HepG2 (cell line): ENCODE results near the gene ALKBH2. TPM values are rescaled to one million over a fixed set of nuclear protein-coding genes. Genes with fewer than 3 reads are reported as not detected.

Experiments used
- ARNT ChIP-seq: fragments of 450-650 bp; IDR thresholded peaks from 2 replicates; pipeline ENCODE4 v1.6.1; 2017
- CEBPG ChIP-seq: IDR thresholded peaks from 2 replicates; pipeline ENCODE4 v1.6.1; 2016
- CREM ChIP-seq, 2 experiments: sonication (generic) in 1 of 2; formaldehyde crosslinking in 1 of 2; IDR thresholded peaks; 2 replicates each; pipeline versions ENCODE4 v1.4.0 to v1.6.1; 2016 to 2020; ENCODE audit warnings: antibody characterized with exemption in 1 of 2, mild to moderate bottlenecking in 1 of 2, missing genetic modification reagents in 1 of 2
- GPBP1L1 ChIP-seq: sonication (generic); formaldehyde crosslinking; IDR thresholded peaks from 2 replicates; pipeline ENCODE4 v1.5.0; 2020; ENCODE audit warnings: mild to moderate bottlenecking, missing genetic modification reagents
- GZF1 ChIP-seq: sonication (generic); formaldehyde crosslinking; IDR thresholded peaks from 2 replicates; pipeline ENCODE4 v1.5.1; 2020; ENCODE audit warnings: mild to moderate bottlenecking, missing genetic modification reagents
- KMT2B ChIP-seq: IDR thresholded peaks from 2 replicates; pipeline ENCODE4 v1.6.1; 2016; ENCODE audit warnings: missing genetic modification reagents, missing compliant biosample characterization
- LBX2 ChIP-seq: sonication (generic); formaldehyde crosslinking; IDR thresholded peaks from 2 replicates; pipeline ENCODE4 v1.5.0; 2020; ENCODE audit warnings: missing genetic modification reagents, mild to moderate bottlenecking, borderline replicate concordance
- MYC ChIP-seq: sonication (generic); formaldehyde crosslinking; IDR thresholded peaks from 2 replicates; pipeline ENCODE4 v1.9.0; 2021; ENCODE audit warnings: missing genetic modification reagents, borderline replicate concordance
- ONECUT2 ChIP-seq: sonication (generic); formaldehyde crosslinking; IDR thresholded peaks from 2 replicates; pipeline ENCODE4 v1.4.0; 2020; ENCODE audit warnings: missing genetic modification reagents
- RXRA ChIP-seq: sonication (generic); formaldehyde crosslinking; IDR thresholded peaks from 2 replicates; pipeline ENCODE4 v1.5.1; 2020; ENCODE audit warnings: missing genetic modification reagents
- TBX2 ChIP-seq: sonication (generic); formaldehyde crosslinking; IDR thresholded peaks from 2 replicates; pipeline ENCODE4 v1.5.0; 2020; ENCODE audit warnings: missing genetic modification reagents, mild to moderate bottlenecking, borderline replicate concordance
- TCF12 ChIP-seq, 2 experiments: fragments of 450-650 bp in 1 of 2; sonication (generic) in 1 of 2; formaldehyde crosslinking in 1 of 2; IDR thresholded peaks; 2 replicates each; pipeline versions ENCODE4 v1.6.1 to v1.8.0; 2017 to 2022; ENCODE audit warnings: antibody characterized with exemption in 1 of 2, mild to moderate bottlenecking in 1 of 2, missing genetic modification reagents in 1 of 2, moderate library complexity in 1 of 2
- YY1 ChIP-seq: IDR thresholded peaks from 2 replicates; pipeline ENCODE4 v1.6.1; 2011; ENCODE audit warnings: low read length, low read depth, moderate library complexity, mild to moderate bottlenecking; ENCODE audit not compliant: insufficient read depth, insufficient replicate concordance
- ZNF280B ChIP-seq: sonication (generic); formaldehyde crosslinking; IDR thresholded peaks from 2 replicates; pipeline ENCODE4 v1.5.0; 2020; ENCODE audit warnings: missing genetic modification reagents, mild to moderate bottlenecking, borderline replicate concordance
- ZNF709 ChIP-seq: sonication (generic); formaldehyde crosslinking; IDR thresholded peaks from 2 replicates; pipeline ENCODE4 v1.5.0; 2020; ENCODE audit warnings: mild to moderate bottlenecking, missing genetic modification reagents
- polyA plus RNA-seq, 8 experiments: library from polyadenylated mRNA; depleted of rRNA in 3 of 8; stranded (reverse) in 7 of 8; unstranded in 1 of 8; fragments of >200 nt; fragmentation: Illumina TruSeq in 4 of 8; extraction: Trizol in 4 of 8; gene quantifications; 2 replicates each; pipeline versions ENCODE4 v1.2.1 to v1.2.3, GENCODE V29; 2011 to 2016; ENCODE audit warnings: low read depth in 4 of 8, missing spikeins in 1 of 8, mixed read lengths in 1 of 8; ENCODE audit not compliant: insufficient read depth in 1 of 8
- total RNA-seq, 5 experiments: library from RNA; depleted of rRNA; stranded (reverse); fragments of >200 nt; fragmentation: Illumina TruSeq; extraction: Trizol; gene quantifications; 2 replicates each; pipeline ENCODE4 v1.2.3, GENCODE V29; 2016; ENCODE audit warnings: low read depth in 1 of 5
- TF ChIP-seq, protein P1 (sequence below): sonication (generic); formaldehyde crosslinking; IDR thresholded peaks from 2 replicates; pipeline ENCODE4 v1.8.0; 2022; ENCODE audit warnings: mild to moderate bottlenecking, missing genetic modification reagents, moderate library complexity
- TF ChIP-seq, protein P2 (sequence below): sonication (generic); formaldehyde crosslinking; IDR thresholded peaks from 2 replicates; pipeline ENCODE4 v1.4.0; 2020; ENCODE audit warnings: missing genetic modification reagents
- TF ChIP-seq, protein P3 (sequence below): sonication (generic); formaldehyde crosslinking; IDR thresholded peaks from 2 replicates; pipeline ENCODE4 v1.8.1; 2022; ENCODE audit warnings: mild to moderate bottlenecking, missing genetic modification reagents

The ALKBH2 gene
- total and polyA plus RNA-seq, 2 of the 13 experiments (the other 11 are each of a cell fraction or from before 2014, with no cell fraction given), result 21.0 to 40.5 TPM

GRCh38 chr12:109115758-109116610, 22.7 kb upstream of the ALKBH2 start, which contains the start of gene ACACB (continued):
- no peak for TF ChIP-seq GPBP1L1 (CRISPR knock-in tag)
- TF ChIP-seq CREM (IDR thresholded peaks at IDR 0.05), result peak; percentile 53; the same call in 1 of the 2 replicates
- no peak for TF ChIP-seq CREM (CRISPR knock-in tag; IDR thresholded peaks at IDR 0.05)
- TF ChIP-seq YY1, result peak; percentile 63
- no peak for TF ChIP-seq ARNT
- peak; percentile 98 for TF ChIP-seq MYC (CRISPR knock-in tag)
- TF ChIP-seq KMT2B (CRISPR knock-in tag), result peak; percentile 66
- peak; percentile 77; the same call in 1 of the 2 replicates for TF ChIP-seq TBX2 (CRISPR knock-in tag)
- 0 out of 2 replicates have a peak, but pooled peaks have one; percentile 65 for TF ChIP-seq GZF1 (CRISPR knock-in tag)
- TF ChIP-seq, protein P1, sequence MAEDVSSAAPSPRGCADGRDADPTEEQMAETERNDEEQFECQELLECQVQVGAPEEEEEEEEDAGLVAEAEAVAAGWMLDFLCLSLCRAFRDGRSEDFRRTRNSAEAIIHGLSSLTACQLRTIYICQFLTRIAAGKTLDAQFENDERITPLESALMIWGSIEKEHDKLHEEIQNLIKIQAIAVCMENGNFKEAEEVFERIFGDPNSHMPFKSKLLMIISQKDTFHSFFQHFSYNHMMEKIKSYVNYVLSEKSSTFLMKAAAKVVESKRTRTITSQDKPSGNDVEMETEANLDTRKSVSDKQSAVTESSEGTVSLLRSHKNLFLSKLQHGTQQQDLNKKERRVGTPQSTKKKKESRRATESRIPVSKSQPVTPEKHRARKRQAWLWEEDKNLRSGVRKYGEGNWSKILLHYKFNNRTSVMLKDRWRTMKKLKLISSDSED, result no peak
- TF ChIP-seq, protein P2, sequence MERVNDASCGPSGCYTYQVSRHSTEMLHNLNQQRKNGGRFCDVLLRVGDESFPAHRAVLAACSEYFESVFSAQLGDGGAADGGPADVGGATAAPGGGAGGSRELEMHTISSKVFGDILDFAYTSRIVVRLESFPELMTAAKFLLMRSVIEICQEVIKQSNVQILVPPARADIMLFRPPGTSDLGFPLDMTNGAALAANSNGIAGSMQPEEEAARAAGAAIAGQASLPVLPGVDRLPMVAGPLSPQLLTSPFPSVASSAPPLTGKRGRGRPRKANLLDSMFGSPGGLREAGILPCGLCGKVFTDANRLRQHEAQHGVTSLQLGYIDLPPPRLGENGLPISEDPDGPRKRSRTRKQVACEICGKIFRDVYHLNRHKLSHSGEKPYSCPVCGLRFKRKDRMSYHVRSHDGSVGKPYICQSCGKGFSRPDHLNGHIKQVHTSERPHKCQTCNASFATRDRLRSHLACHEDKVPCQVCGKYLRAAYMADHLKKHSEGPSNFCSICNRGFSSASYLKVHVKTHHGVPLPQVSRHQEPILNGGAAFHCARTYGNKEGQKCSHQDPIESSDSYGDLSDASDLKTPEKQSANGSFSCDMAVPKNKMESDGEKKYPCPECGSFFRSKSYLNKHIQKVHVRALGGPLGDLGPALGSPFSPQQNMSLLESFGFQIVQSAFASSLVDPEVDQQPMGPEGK (CRISPR knock-in tag), result peak; percentile 93
- peak; percentile 62 for TF ChIP-seq CEBPG
- no peak for TF ChIP-seq ONECUT2 (CRISPR knock-in tag)
- TF ChIP-seq LBX2 (CRISPR knock-in tag), result no peak
- TF ChIP-seq ZNF709, result no peak
- TF ChIP-seq ZNF280B (CRISPR knock-in tag), result peak; percentile 59; the same call in 1 of the 2 replicates
- no peak for TF ChIP-seq TCF12 (IDR thresholded peaks at IDR 0.05)
- TF ChIP-seq TCF12 (CRISPR knock-in tag; IDR thresholded peaks at IDR 0.05), result 0 out of 2 replicates have a peak, but pooled peaks have one; percentile 33
- TF ChIP-seq, protein P3, sequence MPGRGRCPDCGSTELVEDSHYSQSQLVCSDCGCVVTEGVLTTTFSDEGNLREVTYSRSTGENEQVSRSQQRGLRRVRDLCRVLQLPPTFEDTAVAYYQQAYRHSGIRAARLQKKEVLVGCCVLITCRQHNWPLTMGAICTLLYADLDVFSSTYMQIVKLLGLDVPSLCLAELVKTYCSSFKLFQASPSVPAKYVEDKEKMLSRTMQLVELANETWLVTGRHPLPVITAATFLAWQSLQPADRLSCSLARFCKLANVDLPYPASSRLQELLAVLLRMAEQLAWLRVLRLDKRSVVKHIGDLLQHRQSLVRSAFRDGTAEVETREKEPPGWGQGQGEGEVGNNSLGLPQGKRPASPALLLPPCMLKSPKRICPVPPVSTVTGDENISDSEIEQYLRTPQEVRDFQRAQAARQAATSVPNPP (CRISPR knock-in tag), result no peak
- peak; percentile 96 for TF ChIP-seq RXRA (CRISPR knock-in tag)
